H1 (cell line): ENCODE measurements around the gene CRYBA4.

ENCODE experiments used
- ATF2 ChIP-seq: IDR thresholded peaks from 2 replicates; pipeline ENCODE4 v1.6.1; 2012; ENCODE audit warnings: low read length, inconsistent platforms
- CBX8 ChIP-seq: fragments of 300-800, 300-1000 bp; sonication (generic); IDR thresholded peaks from 2 replicates; pipeline ENCODE4 v1.7.1; 2016; ENCODE audit warnings: low read depth, low read length, borderline replicate concordance
- CEBPB ChIP-seq: IDR thresholded peaks from 2 replicates; pipeline ENCODE4 v1.6.1; 2012; ENCODE audit warnings: low read depth, low read length
- CTCF ChIP-seq, 3 experiments: IDR thresholded peaks; 1 replicate in 2 of 3; 2 replicates in 1 of 3; pipeline versions ENCODE4 v1.5.1 to v1.6.1; 2011; ENCODE audit warnings: low read length in 3 of 3, mild to moderate bottlenecking in 3 of 3, inconsistent platforms in 2 of 3, low read depth in 1 of 3, moderate library complexity in 1 of 3; ENCODE audit not compliant: insufficient read depth in 1 of 3; ENCODE audit errors: control extremely low read depth in 1 of 3
- EP300 ChIP-seq, 2 experiments: IDR thresholded peaks; 1 replicate in 1 of 2; 2 replicates in 1 of 2; pipeline ENCODE4 v1.6.1; 2011 to 2012; ENCODE audit warnings: low read depth in 2 of 2, low read length in 2 of 2, mild to moderate bottlenecking in 2 of 2, borderline replicate concordance in 1 of 2, inconsistent platforms in 1 of 2, moderate library complexity in 1 of 2
- KDM1A ChIP-seq: fragments of 200-600, 300-600 bp; sonication (generic); IDR thresholded peaks from 2 replicates; pipeline ENCODE4 v1.7.1; 2016; ENCODE audit warnings: mild to moderate bottlenecking, low read length, borderline replicate concordance
- MAFK ChIP-seq: IDR thresholded peaks from 2 replicates; pipeline ENCODE4 v1.6.1; 2012; ENCODE audit warnings: low read depth, mild to moderate bottlenecking, improper control_type of control experiment, low read length
- TAF1 ChIP-seq: IDR thresholded peaks from 2 replicates; pipeline ENCODE4 v1.6.1; 2011; ENCODE audit warnings: mild to moderate bottlenecking, low read depth, low read length
- TF ChIP-seq, protein P1 (sequence below): IDR thresholded peaks from 2 replicates; pipeline ENCODE4 v1.6.1; 2011; ENCODE audit warnings: low read length, improper control_type of control experiment

DNA sequence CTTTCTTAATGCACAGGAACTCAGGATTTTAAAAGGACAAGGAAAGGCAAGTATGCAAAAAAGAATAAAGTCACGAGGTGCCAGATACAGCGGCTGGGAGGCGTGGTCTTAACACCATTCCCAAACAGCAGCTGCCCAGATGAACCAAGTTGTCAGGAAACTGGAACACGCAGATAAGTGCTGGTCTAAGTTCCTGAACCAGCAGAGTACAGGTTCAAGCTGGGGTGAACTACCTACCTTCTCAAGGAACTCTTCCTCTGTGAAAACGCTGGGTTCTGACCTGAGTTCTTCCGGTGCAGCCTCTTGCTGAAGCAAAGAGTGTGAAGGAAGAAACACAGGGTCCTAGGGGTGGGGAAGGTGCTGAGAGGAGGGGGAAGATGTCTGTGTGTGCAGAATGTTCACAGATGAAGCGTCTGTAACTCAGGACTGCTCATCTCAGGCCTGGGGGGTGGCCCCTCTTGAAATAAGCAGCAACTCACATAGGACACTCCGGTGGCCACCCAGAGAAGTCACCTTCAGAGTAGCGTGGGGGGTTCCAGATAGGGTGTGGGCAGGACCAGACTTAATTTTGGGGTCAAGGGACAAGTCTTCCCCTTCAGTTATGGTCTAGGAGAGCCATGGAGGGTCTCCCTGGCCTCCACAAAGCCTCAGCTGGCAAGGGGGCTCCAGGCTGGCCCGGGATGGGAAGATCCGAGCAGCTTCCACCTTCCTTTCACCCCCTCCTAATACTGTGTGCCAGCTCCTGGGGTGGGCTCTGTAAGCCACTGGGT, 35.0 kb upstream of the CRYBA4 start:
- TF ChIP-seq CBX8 (no peak), CTCF (IDR thresholded peaks at IDR 0.05; ENCODE audit: control extremely low read depth in 1 of 3, insufficient read depth in 1 of 3, low read depth in 1 of 3, low read length in 3 of 3) (no peak), CEBPB (no peak), EP300 (IDR thresholded peaks at IDR 0.05; ENCODE audit: borderline replicate concordance in 1 of 2, low read depth in 2 of 2, low read length in 2 of 2) (no peak), TAF1 (no peak), ATF2 (no peak), KDM1A (no peak), MAFK (no peak)
- TF ChIP-seq, protein P1, sequence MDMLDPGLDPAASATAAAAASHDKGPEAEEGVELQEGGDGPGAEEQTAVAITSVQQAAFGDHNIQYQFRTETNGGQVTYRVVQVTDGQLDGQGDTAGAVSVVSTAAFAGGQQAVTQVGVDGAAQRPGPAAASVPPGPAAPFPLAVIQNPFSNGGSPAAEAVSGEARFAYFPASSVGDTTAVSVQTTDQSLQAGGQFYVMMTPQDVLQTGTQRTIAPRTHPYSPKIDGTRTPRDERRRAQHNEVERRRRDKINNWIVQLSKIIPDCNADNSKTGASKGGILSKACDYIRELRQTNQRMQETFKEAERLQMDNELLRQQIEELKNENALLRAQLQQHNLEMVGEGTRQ = no peak
